Measurements from ENCODE around the gene SDCCAG8. TPM values are rescaled to one million over a fixed set of nuclear protein-coding genes. Genes with fewer than 3 reads are reported as not detected.
A peak's percentile ranks its signal among the peaks of the same experiment; 100 is the strongest.

The SDCCAG8 gene
- total RNA-seq, 2 donors from 2014 or later: 23.2 to 91.0 TPM

DNA sequence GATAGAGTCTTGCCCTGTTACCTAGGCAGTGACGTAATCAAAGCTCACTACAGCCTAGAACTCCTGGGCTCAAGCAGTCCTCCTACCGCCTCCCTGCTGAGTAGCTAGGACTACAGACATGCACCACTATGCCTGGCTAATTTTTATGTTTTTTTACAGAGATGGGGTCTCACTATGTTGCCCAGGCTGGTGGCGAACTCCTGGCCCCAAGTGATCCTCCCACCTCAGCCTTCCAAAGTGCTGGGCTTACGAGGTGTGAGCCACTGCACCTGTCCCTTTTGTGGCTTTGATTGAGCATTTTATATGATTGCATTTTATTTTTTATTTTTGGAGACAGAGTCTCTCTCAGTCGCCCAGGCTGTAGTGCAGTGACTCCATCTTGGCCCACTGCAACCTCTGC, 25.8 kb downstream of the SDCCAG8 start:
- ATAC-seq (ENCODE audit: insufficient number of reproducible peaks, low FRiP score, low read depth) (no peak), DNase-seq (ENCODE audit: low spot score) (no peak)
- Histone ChIP-seq H3K36me3 (no peaks in the 10 kb centered on the region), H3K4me1 (ENCODE audit: control insufficient read depth in 1 of 2, low read depth in 2 of 2) (peaks cover 3 to 17% of the 10 kb centered on the region in 2 donors), H3K27me3 (replicated peaks; ENCODE audit: insufficient read depth) (no peaks in the 10 kb centered on the region), H3K9me3 (no peaks in the 10 kb centered on the region), H3K27ac (no peak overlapping the region), H3K4me3 (no peak overlapping the region)
- TF ChIP-seq, protein P1, sequence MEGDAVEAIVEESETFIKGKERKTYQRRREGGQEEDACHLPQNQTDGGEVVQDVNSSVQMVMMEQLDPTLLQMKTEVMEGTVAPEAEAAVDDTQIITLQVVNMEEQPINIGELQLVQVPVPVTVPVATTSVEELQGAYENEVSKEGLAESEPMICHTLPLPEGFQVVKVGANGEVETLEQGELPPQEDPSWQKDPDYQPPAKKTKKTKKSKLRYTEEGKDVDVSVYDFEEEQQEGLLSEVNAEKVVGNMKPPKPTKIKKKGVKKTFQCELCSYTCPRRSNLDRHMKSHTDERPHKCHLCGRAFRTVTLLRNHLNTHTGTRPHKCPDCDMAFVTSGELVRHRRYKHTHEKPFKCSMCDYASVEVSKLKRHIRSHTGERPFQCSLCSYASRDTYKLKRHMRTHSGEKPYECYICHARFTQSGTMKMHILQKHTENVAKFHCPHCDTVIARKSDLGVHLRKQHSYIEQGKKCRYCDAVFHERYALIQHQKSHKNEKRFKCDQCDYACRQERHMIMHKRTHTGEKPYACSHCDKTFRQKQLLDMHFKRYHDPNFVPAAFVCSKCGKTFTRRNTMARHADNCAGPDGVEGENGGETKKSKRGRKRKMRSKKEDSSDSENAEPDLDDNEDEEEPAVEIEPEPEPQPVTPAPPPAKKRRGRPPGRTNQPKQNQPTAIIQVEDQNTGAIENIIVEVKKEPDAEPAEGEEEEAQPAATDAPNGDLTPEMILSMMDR (IDR thresholded peaks at IDR 0.05): no peak

DNA sequence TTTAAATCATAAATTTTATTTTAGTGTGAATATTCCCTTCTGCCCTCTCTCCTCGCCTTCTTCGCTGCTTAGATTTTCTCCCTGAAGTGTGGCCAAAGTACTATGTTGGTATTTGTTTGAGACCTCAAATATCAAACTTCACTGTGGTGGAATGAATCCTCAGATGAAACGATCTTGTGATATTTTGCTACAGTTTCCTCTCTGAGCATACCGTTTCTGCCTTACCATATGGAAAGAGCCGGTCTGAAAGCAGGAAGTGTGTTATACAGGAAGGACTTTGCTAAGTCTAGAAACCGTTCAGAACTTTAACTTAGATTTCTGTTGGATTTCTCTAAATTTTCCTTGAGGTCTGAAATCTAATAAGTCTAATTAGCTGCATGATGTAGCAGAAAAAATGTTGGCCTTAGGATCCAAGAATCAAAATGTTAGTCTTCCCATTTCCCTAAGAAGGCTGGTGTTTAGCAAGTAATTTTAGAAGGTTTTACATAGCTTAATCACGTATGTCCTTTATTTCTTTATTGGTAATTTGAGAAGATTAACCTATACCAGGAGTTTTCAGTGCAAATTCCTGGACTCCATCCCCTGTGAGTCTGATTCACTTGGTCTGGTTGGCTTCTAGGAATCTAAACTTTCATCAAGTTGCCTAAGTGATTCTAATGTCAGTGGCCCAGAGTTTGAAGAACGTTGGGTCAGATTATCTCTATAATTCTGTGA, 30.7 kb downstream of the SDCCAG8 start:
- peak overlapping the region in 1 of 2 donors; percentile 57 for H3K27ac ChIP-seq
- TF ChIP-seq, protein P1 (IDR thresholded peaks at IDR 0.05): no peak
- ATAC-seq (ENCODE audit: insufficient number of reproducible peaks, low FRiP score, low read depth): no peak

DNA sequence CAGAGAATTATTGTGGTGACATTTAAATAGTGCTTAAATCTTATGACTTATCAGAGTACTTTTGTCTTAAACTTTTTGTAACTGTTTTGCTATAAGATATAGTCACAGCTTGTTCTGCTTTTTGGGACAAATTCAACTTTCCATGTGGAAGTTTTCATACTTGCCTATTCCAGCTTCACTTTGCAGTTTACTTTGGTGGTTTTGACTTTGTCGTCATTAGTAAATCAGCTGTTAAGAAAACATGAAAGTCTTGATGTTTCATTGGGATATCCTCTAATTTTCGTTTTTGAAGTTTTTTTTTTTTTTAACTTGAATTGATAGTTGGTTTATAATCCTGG, 31.3 kb downstream of the SDCCAG8 start:
- Histone ChIP-seq H3K27ac (peak overlapping the region; percentile 15 to 57), H3K27me3 (replicated peaks; ENCODE audit: insufficient read depth) (no peaks in the 10 kb centered on the region), H3K9me3 (no peaks in the 10 kb centered on the region), H3K36me3 (no peaks in the 10 kb centered on the region), H3K4me1 (ENCODE audit: control insufficient read depth in 1 of 2, low read depth in 2 of 2) (peaks cover 6 to 35% of the 10 kb centered on the region in 2 donors), H3K4me3 (no peak overlapping the region)
- ATAC-seq (ENCODE audit: insufficient number of reproducible peaks, low FRiP score, low read depth) (no peak), DNase-seq (ENCODE audit: low spot score) (no peak)
- TF ChIP-seq, protein P1 (IDR thresholded peaks at IDR 0.05): no peak

More for the DNA sequence above, 30.7 kb downstream of the SDCCAG8 start:
- no peaks in the 10 kb centered on the region for H3K9me3 ChIP-seq
- H3K4me3 ChIP-seq: no peak overlapping the region
- no peak for DNase-seq (ENCODE audit: low spot score)
- peaks cover 6 to 35% of the 10 kb centered on the region in 2 donors for H3K4me1 ChIP-seq (ENCODE audit: control insufficient read depth in 1 of 2, low read depth in 2 of 2)
- no peaks in the 10 kb centered on the region for H3K27me3 ChIP-seq (replicated peaks; ENCODE audit: insufficient read depth)
- H3K36me3 ChIP-seq: no peaks in the 10 kb centered on the region

DNA sequence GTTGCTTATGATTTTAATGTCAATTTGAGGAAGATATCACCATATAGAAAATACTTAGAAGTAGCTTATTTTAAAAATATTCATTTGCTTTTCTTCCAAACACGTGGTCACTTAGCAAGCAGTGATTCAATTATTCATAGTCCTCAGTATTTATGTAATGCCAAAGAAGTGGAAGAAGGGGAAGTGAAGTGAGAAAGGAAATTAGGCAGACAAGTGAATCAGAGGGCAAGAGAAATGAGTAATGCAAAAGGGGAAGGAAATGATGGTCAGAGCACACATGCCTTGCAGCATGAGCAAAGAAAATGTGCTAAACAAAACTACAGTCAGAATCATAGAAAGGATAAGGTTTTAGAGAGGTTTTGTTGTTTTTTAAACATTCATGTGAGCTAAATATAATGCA, 31.8 kb downstream of the SDCCAG8 start:
- Histone ChIP-seq H3K36me3 (peaks cover 2% of the 10 kb centered on the region), H3K9me3 (no peaks in the 10 kb centered on the region), H3K27me3 (replicated peaks; ENCODE audit: insufficient read depth) (no peaks in the 10 kb centered on the region), H3K4me1 (ENCODE audit: control insufficient read depth in 1 of 2, low read depth in 2 of 2) (peaks cover 6 to 35% of the 10 kb centered on the region in 2 donors), H3K4me3 (no peak overlapping the region), H3K27ac (peak overlapping the region; percentile 15 to 57)
- TF ChIP-seq, protein P1 (IDR thresholded peaks at IDR 0.05): no peak
- ATAC-seq (ENCODE audit: insufficient number of reproducible peaks, low FRiP score, low read depth) (peak; percentile 89), DNase-seq (ENCODE audit: low spot score) (no peak)

DNA sequence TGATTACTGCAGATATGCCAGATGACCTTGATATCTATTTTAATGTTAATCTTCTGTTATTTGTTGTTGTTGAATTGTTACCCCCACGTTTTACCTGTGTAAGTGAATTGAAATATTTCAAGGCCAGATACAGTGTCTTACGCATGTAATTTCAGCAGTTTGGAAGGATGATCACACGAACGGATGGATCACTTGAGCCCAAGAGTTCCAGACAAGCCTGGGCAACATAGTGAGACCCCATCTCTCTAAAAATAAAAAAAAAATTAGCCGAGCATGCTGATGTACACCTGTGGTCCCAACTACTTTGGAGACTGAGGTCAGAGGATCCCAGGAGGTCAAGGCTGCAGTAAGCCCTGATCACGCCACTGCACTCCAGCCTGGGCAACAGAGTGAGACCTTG, 32.2 kb downstream of the SDCCAG8 start:
- H3K9me3 ChIP-seq: no peaks in the 10 kb centered on the region
- DNase-seq (ENCODE audit: low spot score) (no peak), ATAC-seq (ENCODE audit: insufficient number of reproducible peaks, low FRiP score, low read depth) (no peak)
- H3K27me3 ChIP-seq (replicated peaks; ENCODE audit: insufficient read depth): no peaks in the 10 kb centered on the region
- H3K4me3 ChIP-seq: no peak overlapping the region
- H3K27ac ChIP-seq: peak overlapping the region; percentile 15 to 57
- H3K4me1 ChIP-seq (ENCODE audit: control insufficient read depth in 1 of 2, low read depth in 2 of 2): peaks cover 6 to 35% of the 10 kb centered on the region in 2 donors
- TF ChIP-seq, protein P1 (IDR thresholded peaks at IDR 0.05): no peak
- H3K36me3 ChIP-seq: peaks cover 6% of the 10 kb centered on the region

All from thoracic aorta (tissue), 2 donors.